Heart left ventricle (tissue), 13 donors: ENCODE results near the gene CCDC28B.

ENCODE experiments used
- CTCF ChIP-seq, 12 donors: fragments of 200-600 bp; sonication (generic) in 4 of 12; IDR thresholded peaks; one replicate each; pipeline versions ENCODE4 v1.5.0 to v1.8.0; 2018 to 2022; ENCODE audit warnings: antibody characterized with exemption in 12 of 12, mild to moderate bottlenecking in 5 of 12
- POLR2A ChIP-seq, 2 donors: fragments of 450-650 bp; IDR thresholded peaks; one replicate each; pipeline ENCODE4 v1.6.1; 2017; ENCODE audit warnings: antibody characterized with exemption in 2 of 2, mild to moderate bottlenecking in 2 of 2, moderate library complexity in 2 of 2
- donor health status: ischemic (EF 13 %, LVEDD 7.1; RV severe dilation, severe dysfunction).
- donor health status: DM: no; HTN: yes; CAD: no.
- donor health status: DM: no; HTN: no; CAD: no.
- donor health status: ischemic (EF 25% LVEDD 6.9; RV normal size, moderate dysfunction).
- donor health status: ischemic (EF 25% LVEDD 5.7; RV mildly dilated, moderate dysfunction).
- donor health status: ischemic (EF 35%, LVEDD 5.7; RV mildly dilated, moderate dysfunction).
- donor health status: nonischemic (EF 11% LVEDD 7.7; RV severe dilation, severe dysfunction).
- donor health status: DM: yes; HTN: yes; CAD: no.
- donor health status: PGD.
- donor health status: ischemic (EF 29% LVEDD 5.4; RV normal size, mild dysfunction).
- donor health status: nonischemic (EF 23%, LVEDD 6.1; RV moderate dilation, normal function).

- TF ChIP-seq CTCF (IDR thresholded peaks at IDR 0.05) = peak in 6 of 12 donors; percentile 7 to 32 (median 18)
- peak in 1 of 2 donors; percentile 50 for TF ChIP-seq POLR2A (IDR thresholded peaks at IDR 0.05)
Measured at GRCh38 chr1:32179443-32180185, 20.8 kb upstream of the CCDC28B start, which contains the start of gene TXLNA.
